GM19395 (cell line): ENCODE data around the gene PELI2.

Experiments used
- ATAC-seq: cut with Tn5 transposase; IDR thresholded peaks from one replicate; pipeline ENCODE4 v1.9.1; 2021; ENCODE audit warnings: mild to moderate bottlenecking, moderate library complexity; ENCODE audit not compliant: unreplicated experiment

The PELI2 gene

GRCh38 chr14:56199095-56199981, 81.1 kb downstream of the PELI2 start:
- peak; percentile 67 for ATAC-seq

- ATAC-seq, result peak; percentile 67
These were observed 81.9 kb downstream of the PELI2 start for GRCh38 chr14:56199982-56200577.

- peak; percentile 66 for ATAC-seq
These were observed 84.0 kb downstream of the PELI2 start for GRCh38 chr14:56202256-56202655.

GRCh38 chr14:56205881-56206280, 87.7 kb downstream of the PELI2 start:
- ATAC-seq, result no peak

GRCh38 chr14:56206596-56206995, 88.4 kb downstream of the PELI2 start:
- no peak for ATAC-seq

GRCh38 chr14:56207626-56208292, 89.5 kb downstream of the PELI2 start:
- ATAC-seq, result no peak

GRCh38 chr14:56208520-56208919, 90.3 kb downstream of the PELI2 start:
- ATAC-seq, result no peak

GRCh38 chr14:56210571-56210970, 92.4 kb downstream of the PELI2 start:
- no peak for ATAC-seq

- no peak for ATAC-seq
These were observed 92.9 kb downstream of the PELI2 start for GRCh38 chr14:56211084-56211483.

- ATAC-seq, result no peak
These were observed 93.6 kb downstream of the PELI2 start for GRCh38 chr14:56211844-56212243.

GRCh38 chr14:56212521-56212920, 94.3 kb downstream of the PELI2 start:
- ATAC-seq, result no peak

GRCh38 chr14:56213306-56213705, 95.1 kb downstream of the PELI2 start:
- no peak for ATAC-seq

- no peak for ATAC-seq
These were observed 97.0 kb downstream of the PELI2 start for GRCh38 chr14:56215180-56215579.

GRCh38 chr14:56216626-56217379, 98.6 kb downstream of the PELI2 start:
- no peak for ATAC-seq

GRCh38 chr14:56217380-56218045, 99.3 kb downstream of the PELI2 start:
- ATAC-seq, result no peak

- no peak for ATAC-seq
These were observed 101.6 kb downstream of the PELI2 start for GRCh38 chr14:56219666-56220413.

- no peak for ATAC-seq
These were observed 103.3 kb downstream of the PELI2 start for GRCh38 chr14:56221382-56222128.

GRCh38 chr14:56224229-56224628, 106.0 kb downstream of the PELI2 start:
- no peak for ATAC-seq
